Loucy (cell line): Measurements from ENCODE around the gene PAX2.

Experiments
- H2AFZ ChIP-seq: fragments of 200-600 bp; sonication (generic); 2 replicates; pipeline ENCODE4 v1.6.0; 2016; ENCODE audit warnings: antibody characterized with exemption, mild to moderate bottlenecking, low read length, moderate library complexity
- H3F3A ChIP-seq: fragments of 200-600 bp; 2 replicates; pipeline ENCODE4 v1.6.0; 2016; ENCODE audit warnings: antibody characterized with exemption, low read depth, mild to moderate bottlenecking
- H3K27me3 ChIP-seq: fragments of 200-600 bp; sonication (generic); 2 replicates; pipeline ENCODE4 v1.6.1; 2014; ENCODE audit warnings: low read length, mild to moderate bottlenecking; ENCODE audit not compliant: insufficient read depth, poor library complexity, severe bottlenecking
- H3K36me3 ChIP-seq: fragments of 200-600 bp; sonication (generic); 2 replicates; pipeline ENCODE4 v1.6.1; 2016; ENCODE audit warnings: low read length; ENCODE audit not compliant: insufficient read depth
- H3K4me1 ChIP-seq: fragments of 200-600 bp; sonication (generic); 2 replicates; pipeline ENCODE4 v1.5.1; 2014; ENCODE audit warnings: low read length, mild to moderate bottlenecking; ENCODE audit not compliant: insufficient read depth, poor library complexity, severe bottlenecking
- H3K4me2 ChIP-seq: fragments of 200-600 bp; sonication (generic); 2 replicates; pipeline ENCODE4 v1.6.0; 2014; ENCODE audit warnings: antibody characterized with exemption, low read length, low read depth, mild to moderate bottlenecking; ENCODE audit not compliant: poor library complexity, severe bottlenecking
- H3K4me3 ChIP-seq: fragments of 200-600 bp; sonication (generic); 2 replicates; pipeline ENCODE4 v1.5.1; 2014; ENCODE audit warnings: low read length, mild to moderate bottlenecking, mixed read lengths; ENCODE audit not compliant: poor library complexity, severe bottlenecking
- H3K79me2 ChIP-seq: fragments of 200-600 bp; sonication (generic); 2 replicates; pipeline ENCODE4 v1.6.1; 2014; ENCODE audit warnings: low read length; ENCODE audit not compliant: insufficient read depth
- H3K9ac ChIP-seq: fragments of 200-600 bp; sonication (generic); 2 replicates; pipeline ENCODE4 v1.6.0; 2014; ENCODE audit warnings: mild to moderate bottlenecking, low read depth, low read length, moderate library complexity; ENCODE audit not compliant: poor library complexity, severe bottlenecking
- H3K9me2 ChIP-seq: fragments of 200-600 bp; sonication (generic); replicated peaks from 2 replicates; pipeline ENCODE4 v1.6.1; 2016; ENCODE audit warnings: low read depth, low read length, mixed read lengths
- H3K9me3 ChIP-seq: fragments of 200-600 bp; sonication (generic); 2 replicates; pipeline ENCODE4 v1.6.1; 2014; ENCODE audit warnings: mild to moderate bottlenecking, antibody characterized with exemption, low read length, low read depth; ENCODE audit not compliant: insufficient read depth
- H4K20me1 ChIP-seq: fragments of 200-600 bp; sonication (generic); 2 replicates; pipeline ENCODE4 v1.6.0; 2014; ENCODE audit warnings: antibody characterized with exemption, low read length, mild to moderate bottlenecking; ENCODE audit not compliant: insufficient read depth, poor library complexity, severe bottlenecking
- CTCF ChIP-seq: fragments of 200-600 bp; sonication (generic); conservative IDR thresholded peaks from 2 replicates; pipeline ENCODE4 v1.5.1; 2014; ENCODE audit warnings: mild to moderate bottlenecking, antibody characterized with exemption, low read length
- EZH2phosphoT487 ChIP-seq: fragments of 200-600 bp; IDR thresholded peaks from 2 replicates; pipeline ENCODE4 v1.6.1; 2018; ENCODE audit warnings: antibody characterized with exemption, mild to moderate bottlenecking, moderate library complexity, borderline replicate concordance

Gene PAX2

GRCh38 chr10:100751211-100751933 is 6.0 kb downstream of the PAX2 start:
- Histone ChIP-seq H3K79me2 (peaks cover 24% of the 10 kb centered on the region; the same call in 1 of the 2 replicates), H3K4me1 (peaks cover 12% of the 10 kb centered on the region), H2AFZ (no peak overlapping the region), H3K36me3 (no peaks in the 10 kb centered on the region), H3F3A (no peaks in the 10 kb centered on the region), H3K4me2 (no peak overlapping the region), H3K9ac (no peak overlapping the region), H4K20me1 (no peaks in the 10 kb centered on the region), H3K27me3 (no peaks in the 10 kb centered on the region), H3K4me3 (no peak overlapping the region), H3K9me3 (no peaks in the 10 kb centered on the region), H3K9me2 (no peaks in the 10 kb centered on the region)
- TF ChIP-seq EZH2phosphoT487 (no peak), CTCF (no peak)

GRCh38 chr10:100755821-100756220 is 10.4 kb downstream of the PAX2 start:
- H3K4me1 ChIP-seq, result peaks cover 10% of the 10 kb centered on the region
- no peaks in the 10 kb centered on the region for H3K9me2 ChIP-seq
- no peaks in the 10 kb centered on the region for H3K36me3 ChIP-seq
- no peaks in the 10 kb centered on the region for H3K79me2 ChIP-seq
- no peaks in the 10 kb centered on the region for H3F3A ChIP-seq
- H3K9me3 ChIP-seq, result no peaks in the 10 kb centered on the region
- no peak overlapping the region for H3K4me3 ChIP-seq
- no peaks in the 10 kb centered on the region for H4K20me1 ChIP-seq
- TF ChIP-seq CTCF, result no peak
- TF ChIP-seq EZH2phosphoT487, result no peak
- no peak overlapping the region for H3K4me2 ChIP-seq
- no peaks in the 10 kb centered on the region for H3K27me3 ChIP-seq
- no peak overlapping the region for H3K9ac ChIP-seq
- no peak overlapping the region for H2AFZ ChIP-seq

GRCh38 chr10:100759331-100759730 is 13.9 kb downstream of the PAX2 start:
- no peaks in the 10 kb centered on the region for H3K9me2 ChIP-seq
- no peaks in the 10 kb centered on the region for H3F3A ChIP-seq
- TF ChIP-seq CTCF, result peak; percentile 12; the same call in 1 of the 2 replicates
- no peak for TF ChIP-seq EZH2phosphoT487
- no peaks in the 10 kb centered on the region for H3K79me2 ChIP-seq
- no peak overlapping the region for H3K9ac ChIP-seq
- H3K36me3 ChIP-seq, result no peaks in the 10 kb centered on the region
- no peak overlapping the region for H2AFZ ChIP-seq
- H3K9me3 ChIP-seq, result no peaks in the 10 kb centered on the region
- no peaks in the 10 kb centered on the region for H4K20me1 ChIP-seq
- no peak overlapping the region for H3K4me2 ChIP-seq
- H3K4me1 ChIP-seq, result peaks cover 23% of the 10 kb centered on the region
- no peak overlapping the region for H3K4me3 ChIP-seq
- no peaks in the 10 kb centered on the region for H3K27me3 ChIP-seq
